Measurements from ENCODE around the gene SYT5. TPM values are rescaled to one million over a fixed set of nuclear protein-coding genes. Genes with fewer than 3 reads are reported as not detected.

SYT5 gene
- total RNA-seq, 1 experiment from 2014 or later = 4.5 TPM

DNA sequence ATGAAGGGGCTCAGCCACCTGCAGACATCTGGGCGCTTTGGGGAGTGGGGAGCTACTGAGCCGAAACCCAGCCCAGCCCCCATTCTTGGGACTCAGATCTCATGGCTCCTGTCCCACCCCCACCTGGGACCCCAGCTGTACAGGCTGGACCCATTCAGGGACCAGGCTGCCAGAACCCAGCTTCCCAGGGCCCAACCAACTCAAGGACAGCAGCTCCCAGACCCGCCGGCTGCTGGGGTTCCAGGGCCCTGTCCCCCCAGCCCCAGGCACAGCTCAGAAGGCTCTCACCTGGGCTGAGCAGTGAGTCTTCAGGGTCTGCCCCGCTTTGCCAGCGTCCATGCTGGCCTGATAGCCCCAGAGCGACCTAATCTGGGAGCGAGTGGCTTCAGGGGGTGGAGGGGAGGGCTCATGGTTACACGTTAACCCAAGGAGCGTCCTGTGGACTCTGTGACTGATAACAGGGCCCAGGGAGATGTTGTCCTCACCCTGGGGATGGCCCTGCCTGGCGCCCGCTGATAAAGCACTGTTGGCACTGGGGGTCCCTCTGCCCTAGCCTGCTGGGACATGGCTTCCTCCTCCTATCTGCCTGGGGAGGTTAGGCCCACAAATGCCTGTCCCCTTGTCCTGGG, 48.4 kb upstream of the SYT5 start, which contains the start of gene TMEM86B:
Gene TMEM86B, minus strand, starts transcription at position 361 of the 629 bp plus-strand sequence. Its CDS starts 22 bp downstream, at position 339.
- H3K79me1 ChIP-seq (ENCODE audit: insufficient read depth, low read depth, low read length, poor library complexity, severe bottlenecking) = no peaks in the 10 kb centered on the region
- peak within 1 kb of the TSS; percentile 50 to 90 (median 82); a peak in 6 of 7 replicates for H3K27ac Mint-ChIP-seq
- no peak within 1 kb of the TSS for H3K4ac ChIP-seq (ENCODE audit: low read depth, low read length)
- peak; percentile 24 for DNase-seq
- H3K23me2 ChIP-seq (ENCODE audit: insufficient read length, low read depth, low read length, poor library complexity, severe bottlenecking) = no peaks in the 10 kb centered on the region
- no peak within 1 kb of the TSS for H3K4me2 ChIP-seq (ENCODE audit: insufficient read depth, insufficient read length, low read length)
- H2BK20ac ChIP-seq (ENCODE audit: low read depth, low read length, poor library complexity, severe bottlenecking) = no peak within 1 kb of the TSS
- H2BK15ac ChIP-seq (ENCODE audit: low read depth, low read length) = no peak within 1 kb of the TSS
- no peak within 1 kb of the TSS for H3K23ac ChIP-seq (ENCODE audit: insufficient read length, low read depth, low read length)
- no peak within 1 kb of the TSS for H3T11ph ChIP-seq (ENCODE audit: low read length)
- no peaks in the 10 kb centered on the region for H3K9me3 ChIP-seq (ENCODE audit: control insufficient read depth, low read depth, low read length)
- peaks cover 0 to 6% of the 10 kb centered on the region in 2 experiments; a peak in 2 of 4 replicates for H3K4me1 Mint-ChIP-seq
- no peaks in the 10 kb centered on the region for H3K4me1 ChIP-seq (ENCODE audit: insufficient read depth, low read length)
- no peak within 1 kb of the TSS for H3K56ac ChIP-seq (ENCODE audit: insufficient read length, low read depth, low read length)
- H2AK5ac ChIP-seq (ENCODE audit: insufficient read length, low read length) = no peak within 1 kb of the TSS
- no peak within 1 kb of the TSS for H4K8ac ChIP-seq (replicated peaks; ENCODE audit: insufficient read length, low read depth, low read length)
- peaks cover 10 to 35% (median 31%) of the 10 kb centered on the region in 3 experiments; a peak in 6 of 7 replicates for H3K36me3 Mint-ChIP-seq (ENCODE audit: insufficient read depth in 1 of 3, low read depth in 3 of 3)
- no peaks in the 10 kb centered on the region for H4K20me1 ChIP-seq (ENCODE audit: control insufficient read depth, insufficient read depth, insufficient read length)
- H2BK120ac ChIP-seq (ENCODE audit: low read depth, low read length, poor library complexity, severe bottlenecking) = no peak within 1 kb of the TSS
- TF ChIP-seq, protein P1, sequence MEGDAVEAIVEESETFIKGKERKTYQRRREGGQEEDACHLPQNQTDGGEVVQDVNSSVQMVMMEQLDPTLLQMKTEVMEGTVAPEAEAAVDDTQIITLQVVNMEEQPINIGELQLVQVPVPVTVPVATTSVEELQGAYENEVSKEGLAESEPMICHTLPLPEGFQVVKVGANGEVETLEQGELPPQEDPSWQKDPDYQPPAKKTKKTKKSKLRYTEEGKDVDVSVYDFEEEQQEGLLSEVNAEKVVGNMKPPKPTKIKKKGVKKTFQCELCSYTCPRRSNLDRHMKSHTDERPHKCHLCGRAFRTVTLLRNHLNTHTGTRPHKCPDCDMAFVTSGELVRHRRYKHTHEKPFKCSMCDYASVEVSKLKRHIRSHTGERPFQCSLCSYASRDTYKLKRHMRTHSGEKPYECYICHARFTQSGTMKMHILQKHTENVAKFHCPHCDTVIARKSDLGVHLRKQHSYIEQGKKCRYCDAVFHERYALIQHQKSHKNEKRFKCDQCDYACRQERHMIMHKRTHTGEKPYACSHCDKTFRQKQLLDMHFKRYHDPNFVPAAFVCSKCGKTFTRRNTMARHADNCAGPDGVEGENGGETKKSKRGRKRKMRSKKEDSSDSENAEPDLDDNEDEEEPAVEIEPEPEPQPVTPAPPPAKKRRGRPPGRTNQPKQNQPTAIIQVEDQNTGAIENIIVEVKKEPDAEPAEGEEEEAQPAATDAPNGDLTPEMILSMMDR (conservative IDR thresholded peaks at IDR 0.05) = no peak
- H2BK12ac ChIP-seq (ENCODE audit: insufficient read length, low read depth, low read length) = no peak within 1 kb of the TSS
- H3K79me2 ChIP-seq (ENCODE audit: insufficient read depth, low read length) = no peaks in the 10 kb centered on the region
- no CpG with 5 or more reads among the region's 12 CpGs for WGBS (ENCODE audit: extremely low coverage, insufficient read length, low lambda C conversion rate)
- no peak within 1 kb of the TSS for H3K18ac ChIP-seq (ENCODE audit: insufficient read length, low read depth, low read length)
- no peak within 1 kb of the TSS for H3K27ac ChIP-seq (ENCODE audit: insufficient read length, low read depth, low read length)
- no peak within 1 kb of the TSS for H2AFZ ChIP-seq (ENCODE audit: low read length)
- no peaks in the 10 kb centered on the region; the same call in 1 of the 2 replicates for H3K27me3 Mint-ChIP-seq (ENCODE audit: low read depth)
- H3K4me3 Mint-ChIP-seq = no peak within 1 kb of the TSS
- no peaks in the 10 kb centered on the region for H3K27me3 ChIP-seq (ENCODE audit: insufficient read depth, low read length)
- no peak within 1 kb of the TSS for H3K14ac ChIP-seq (ENCODE audit: insufficient read depth, low read length)
- no peak within 1 kb of the TSS for H2BK5ac ChIP-seq (ENCODE audit: insufficient read length, low read length)
- H4K91ac ChIP-seq (ENCODE audit: insufficient read length, low read depth, low read length) = no peak within 1 kb of the TSS
- H4K5ac ChIP-seq (ENCODE audit: insufficient read length, low read depth, low read length) = no peak within 1 kb of the TSS
- no peak within 1 kb of the TSS for H3K9ac ChIP-seq (ENCODE audit: extremely low read depth, insufficient read length, low read length)
- H3K9me3 Mint-ChIP-seq = no peaks in the 10 kb centered on the region

All from H9 (cell line).